Thyroid gland (tissue), 4 donors: ENCODE results near the gene DDX56.
A peak's percentile ranks its signal among the peaks of the same experiment; 100 is the strongest.

Experiments used
- CTCF ChIP-seq, 6 experiments: fragments of 200-600 bp in 3 of 6; fragments of 450-650 bp in 3 of 6; sonication (generic) in 3 of 6; IDR thresholded peaks; one replicate each; pipeline ENCODE4 v1.5.1; 2016 to 2019; ENCODE audit warnings: antibody characterized with exemption in 6 of 6, mild to moderate bottlenecking in 2 of 6, inconsistent platforms in 1 of 6, moderate library complexity in 1 of 6
- POLR2A ChIP-seq, 2 donors: fragments of 450-650 bp; IDR thresholded peaks; one replicate each; pipeline ENCODE4 v1.6.1; 2017; ENCODE audit warnings: antibody characterized with exemption in 2 of 2, mild to moderate bottlenecking in 2 of 2, moderate library complexity in 1 of 2

- TF ChIP-seq CTCF (IDR thresholded peaks at IDR 0.05) (peak in 1 of 6 experiments; percentile 36), POLR2A (IDR thresholded peaks at IDR 0.05) (peak; percentile 77 to 97)
Measured at GRCh38 chr7:44606341-44607140, 32.8 kb upstream of the DDX56 start, which contains the start of gene OGDH.
